ENCODE results near the gene NDUFB8.
"Not testable (repeated sequence)": the region's sequence is repeated elsewhere in the genome, so short reads cannot be mapped to it uniquely, and the experiment has no call there.

The NDUFB8 gene

DNA sequence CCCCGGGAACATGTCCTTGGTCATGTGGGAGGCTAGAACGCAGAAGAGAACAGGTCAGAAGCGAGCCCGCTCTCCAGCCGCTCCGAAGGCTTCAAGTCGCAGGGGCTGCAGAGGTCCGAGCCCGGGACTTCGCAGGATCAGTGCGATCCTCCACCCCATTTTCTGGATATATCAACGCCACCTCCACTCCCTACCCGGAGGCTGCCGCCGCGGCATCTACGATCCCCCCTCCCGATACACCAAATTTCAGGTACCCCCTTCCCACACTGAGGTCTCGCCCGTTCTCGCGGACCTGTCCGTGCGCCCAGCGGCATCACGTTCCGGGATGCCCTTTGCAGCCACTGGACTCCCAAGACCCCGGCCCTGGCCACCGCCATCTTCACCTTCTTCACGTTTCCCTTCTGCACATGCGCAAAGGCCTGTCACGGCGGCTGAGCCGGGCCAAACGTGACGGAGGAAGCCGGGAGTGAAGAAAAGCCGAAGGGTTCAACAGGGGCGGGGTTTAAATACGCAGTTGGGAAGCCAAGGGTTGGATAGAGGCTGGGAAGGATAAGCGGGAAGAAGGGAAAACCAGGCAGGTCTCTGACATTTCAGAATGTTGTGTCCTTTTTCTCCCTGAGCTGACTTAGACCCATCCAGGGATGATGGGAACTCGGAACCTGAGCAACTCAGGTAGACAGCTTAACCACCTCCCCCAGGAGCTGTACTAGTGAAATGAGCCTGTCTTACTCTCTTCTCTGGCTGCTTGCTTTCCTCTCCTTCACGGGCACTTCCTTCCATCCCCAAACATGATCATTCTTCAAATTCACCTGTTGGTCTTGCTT, at the start of gene NDUFB8:
TSS of gene NDUFB8 (minus strand) at position 397 of the 824 bp plus-strand sequence. CDS start at position 377, 20 bp downstream.
- no peak for DNase-seq (ENCODE audit: low read depth, low spot score)
- H3K9me3 ChIP-seq (ENCODE audit: low read depth, low read length), result no peaks in the 10 kb centered on the region
- no peak within 1 kb of the TSS for H3K27ac ChIP-seq

DNA sequence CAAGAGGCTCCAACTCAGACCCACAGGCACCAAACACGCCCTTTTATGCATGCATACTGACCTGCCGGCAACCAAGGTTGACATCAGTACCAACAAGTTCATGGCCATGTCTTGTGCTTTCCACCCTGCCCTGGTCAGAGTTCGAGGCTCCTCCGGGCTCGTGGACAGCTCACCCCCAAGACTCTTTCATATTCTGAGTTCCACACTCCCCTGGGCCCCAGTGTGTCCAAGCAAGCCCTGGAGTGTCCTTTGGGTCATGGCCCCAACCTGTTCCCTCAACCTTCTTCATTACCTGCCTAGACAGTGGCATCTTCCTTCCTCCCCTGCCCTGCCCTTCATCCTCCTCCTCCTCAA, 46.6 kb upstream of the NDUFB8 start:
- TF ChIP-seq POLR2AphosphoS5 (IDR thresholded peaks at IDR 0.05; ENCODE audit: borderline replicate concordance, low read depth, low read length) (no peak), FOXP2 (optimal IDR thresholded peaks at IDR 0.05; ENCODE audit: control extremely low read depth, extremely low read length, insufficient read depth) (no peak), EZH2 (IDR thresholded peaks at IDR 0.05) (no peak)
- no peak for DNase-seq (ENCODE audit: low read depth, low spot score)

More for the DNA sequence above, at the start of gene NDUFB8:
- TF ChIP-seq POLR2AphosphoS5 (IDR thresholded peaks at IDR 0.05; ENCODE audit: borderline replicate concordance, low read depth, low read length) (peak; percentile 76; the same call in 1 of the 2 replicates), EZH2 (IDR thresholded peaks at IDR 0.05) (no peak)
- H3K4me3 ChIP-seq, result peak within 1 kb of the TSS; percentile 84
- H3K9ac ChIP-seq (ENCODE audit: insufficient read length), result peak within 1 kb of the TSS; percentile 86
- peaks cover 10% of the 10 kb centered on the region; the same call in 1 of the 2 replicates for H3K36me3 ChIP-seq (ENCODE audit: insufficient read depth, low read length)

DNA sequence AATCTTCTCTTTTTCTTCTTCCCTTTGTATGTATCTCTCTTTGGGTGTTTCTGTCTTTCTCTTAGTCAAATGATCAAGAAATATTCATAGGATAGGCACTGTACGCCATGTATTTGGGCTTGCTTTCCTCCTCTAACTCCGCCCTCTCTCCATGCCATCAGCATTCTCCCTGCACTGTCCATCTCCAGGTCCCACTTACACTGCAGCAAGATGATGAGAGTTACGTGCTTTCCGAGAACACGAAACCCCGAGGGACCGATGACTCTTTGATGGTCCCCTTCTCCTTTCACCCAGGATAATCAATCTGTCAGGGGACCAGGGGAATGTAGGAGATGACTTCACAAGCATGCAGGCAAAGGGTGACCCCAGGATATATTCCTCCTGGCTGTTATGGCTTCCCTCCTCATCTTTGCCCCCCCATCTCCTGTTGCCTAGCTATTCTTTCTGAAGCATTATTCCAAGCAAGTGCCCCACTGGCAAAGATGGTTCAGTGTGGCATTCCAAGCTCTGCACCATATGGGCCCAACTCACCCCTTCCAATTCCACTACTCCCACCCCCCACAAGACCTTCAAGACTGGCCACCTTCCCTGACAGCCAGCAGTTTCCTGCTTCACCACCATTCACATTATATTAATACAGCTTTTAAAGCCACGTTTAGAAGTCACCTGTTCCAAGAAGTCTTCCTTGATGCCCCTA, 46.1 kb upstream of the NDUFB8 start:
- Histone ChIP-seq H3K27ac (no peak overlapping the region), H3K36me3 (ENCODE audit: insufficient read depth, low read length) (no peaks in the 10 kb centered on the region), H3K4me3 (no peak overlapping the region), H3K9ac (ENCODE audit: insufficient read length) (no peak overlapping the region), H3K9me3 (ENCODE audit: low read depth, low read length) (no peaks in the 10 kb centered on the region)
- TF ChIP-seq FOXP2 (optimal IDR thresholded peaks at IDR 0.05; ENCODE audit: control extremely low read depth, extremely low read length, insufficient read depth) (no peak), POLR2AphosphoS5 (IDR thresholded peaks at IDR 0.05; ENCODE audit: borderline replicate concordance, low read depth, low read length) (no peak), EZH2 (IDR thresholded peaks at IDR 0.05) (no peak)
- DNase-seq (ENCODE audit: low read depth, low spot score), result no peak

More for the DNA sequence above, 46.6 kb upstream of the NDUFB8 start:
- Histone ChIP-seq H3K9me3 (ENCODE audit: low read depth, low read length) (no peaks in the 10 kb centered on the region), H3K36me3 (ENCODE audit: insufficient read depth, low read length) (no peaks in the 10 kb centered on the region), H3K9ac (ENCODE audit: insufficient read length) (no peak overlapping the region), H3K4me3 (no peak overlapping the region), H3K27ac (no peak overlapping the region)

DNA sequence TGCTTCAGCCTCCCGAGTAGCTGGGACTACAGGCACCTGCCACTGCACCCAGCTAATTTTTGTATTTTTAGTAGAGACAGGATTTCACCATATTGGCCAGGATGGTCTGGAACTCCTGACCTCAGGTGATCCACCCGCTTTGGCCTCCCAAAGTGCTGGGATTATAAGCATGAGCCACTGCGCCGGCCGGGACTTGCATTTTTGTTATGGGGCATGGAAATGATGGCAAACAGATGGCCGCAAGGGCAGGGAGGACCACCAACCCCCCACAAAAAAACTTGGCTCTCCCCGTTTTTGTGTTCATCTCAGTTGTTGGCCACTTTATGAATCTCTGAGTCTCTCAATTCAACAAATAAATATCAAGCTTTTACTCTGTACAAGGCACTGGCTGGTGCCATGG, 45.5 kb upstream of the NDUFB8 start:
- not testable (repeated sequence) for H3K9ac ChIP-seq (ENCODE audit: insufficient read length); H3K27ac ChIP-seq; H3K36me3 ChIP-seq (ENCODE audit: insufficient read depth, low read length); H3K4me3 ChIP-seq; DNase-seq (ENCODE audit: low read depth, low spot score); H3K9me3 ChIP-seq (ENCODE audit: low read depth, low read length)

GRCh38 chr10:100571084-100571856, 41.6 kb upstream of the NDUFB8 start:
- no peak for TF ChIP-seq POLR2AphosphoS5 (IDR thresholded peaks at IDR 0.05; ENCODE audit: borderline replicate concordance, low read depth, low read length)
- no peak for TF ChIP-seq EZH2 (IDR thresholded peaks at IDR 0.05)
- TF ChIP-seq FOXP2 (optimal IDR thresholded peaks at IDR 0.05; ENCODE audit: control extremely low read depth, extremely low read length, insufficient read depth), result no peak
- Histone ChIP-seq H3K9me3 (ENCODE audit: low read depth, low read length) (no peaks in the 10 kb centered on the region), H3K27ac (no peak overlapping the region), H3K4me3 (no peak overlapping the region), H3K36me3 (ENCODE audit: insufficient read depth, low read length) (no peaks in the 10 kb centered on the region), H3K9ac (ENCODE audit: insufficient read length) (no peak overlapping the region)
- DNase-seq (ENCODE audit: low read depth, low spot score), result no peak

GRCh38 chr10:100570506-100570905, 40.8 kb upstream of the NDUFB8 start:
- Histone ChIP-seq H3K9ac (ENCODE audit: insufficient read length) (no peak overlapping the region), H3K4me3 (no peak overlapping the region), H3K27ac (no peak overlapping the region), H3K36me3 (ENCODE audit: insufficient read depth, low read length) (no peaks in the 10 kb centered on the region), H3K9me3 (ENCODE audit: low read depth, low read length) (no peaks in the 10 kb centered on the region)
- DNase-seq (ENCODE audit: low read depth, low spot score), result no peak
- no peak for TF ChIP-seq FOXP2 (optimal IDR thresholded peaks at IDR 0.05; ENCODE audit: control extremely low read depth, extremely low read length, insufficient read depth)
- no peak for TF ChIP-seq POLR2AphosphoS5 (IDR thresholded peaks at IDR 0.05; ENCODE audit: borderline replicate concordance, low read depth, low read length)
- no peak for TF ChIP-seq EZH2 (IDR thresholded peaks at IDR 0.05)

- Histone ChIP-seq H3K27ac (no peak overlapping the region), H3K9ac (ENCODE audit: insufficient read length) (no peak overlapping the region), H3K4me3 (no peak overlapping the region), H3K9me3 (ENCODE audit: low read depth, low read length) (no peaks in the 10 kb centered on the region), H3K36me3 (ENCODE audit: insufficient read depth, low read length) (no peaks in the 10 kb centered on the region)
- DNase-seq (ENCODE audit: low read depth, low spot score), result no peak
- TF ChIP-seq FOXP2 (optimal IDR thresholded peaks at IDR 0.05; ENCODE audit: control extremely low read depth, extremely low read length, insufficient read depth) (no peak), EZH2 (IDR thresholded peaks at IDR 0.05) (no peak), POLR2AphosphoS5 (IDR thresholded peaks at IDR 0.05; ENCODE audit: borderline replicate concordance, low read depth, low read length) (no peak)
These were observed 40.2 kb upstream of the NDUFB8 start for GRCh38 chr10:100569687-100570481.

All from SK-N-MC (cell line).